ENCODE measurements around the gene MCAM. TPM values are rescaled to one million over a fixed set of nuclear protein-coding genes. Genes with fewer than 3 reads are reported as not detected.

The MCAM gene
- total and polyA plus RNA-seq, 10 of the 15 experiments (the other 5 are each of a cell fraction or from before 2014, with no cell fraction given), result 3.1 to 19.7 (median 9.3) TPM

DNA sequence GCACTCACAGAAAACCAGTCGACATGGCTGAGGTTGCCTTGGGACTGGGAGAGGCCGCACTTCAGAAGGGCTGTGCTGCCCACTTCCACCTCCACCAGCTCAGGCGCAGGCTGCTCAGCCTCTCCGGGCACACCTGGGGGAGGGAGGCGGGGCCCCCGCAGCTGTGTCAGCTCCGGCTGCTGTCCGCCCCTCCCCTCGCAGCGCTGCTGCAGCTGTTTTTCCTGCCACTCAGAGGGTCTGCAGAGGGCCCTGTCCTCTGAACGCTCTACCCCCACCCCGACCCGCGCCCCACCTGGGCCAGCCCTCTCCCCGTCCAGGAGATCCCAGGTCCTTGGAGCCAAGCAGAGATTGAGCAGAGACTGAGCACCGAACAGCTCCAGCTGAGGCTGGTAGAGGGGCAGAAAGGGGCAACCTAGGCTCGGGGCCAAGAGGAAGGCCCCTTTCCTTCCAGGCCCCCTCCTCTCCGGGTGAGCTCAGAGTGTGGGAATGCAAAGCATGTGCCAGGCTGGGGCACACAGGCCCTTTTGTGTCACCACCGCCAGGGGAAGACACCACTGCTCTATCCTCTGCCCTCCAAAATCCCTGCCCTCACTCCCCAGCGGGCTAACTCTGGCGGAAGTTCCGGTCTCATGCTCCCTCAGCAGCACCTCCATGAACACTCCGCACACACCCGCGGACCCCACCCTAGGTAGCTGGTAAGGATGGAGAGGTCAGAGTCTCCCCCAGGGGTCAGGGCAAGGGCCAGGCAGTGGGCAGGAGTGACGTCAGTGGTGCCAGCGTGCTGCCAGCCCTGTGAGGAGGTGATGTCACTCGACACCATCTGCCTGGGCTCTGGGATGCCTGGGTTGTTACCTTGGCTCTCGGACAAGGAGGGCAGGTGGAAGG, 1.6 kb downstream of the MCAM start:
- Histone ChIP-seq H4K20me1 (ENCODE audit: control insufficient read depth, insufficient read depth) (no peaks in the 10 kb centered on the region), H3K4me2 (ENCODE audit: control insufficient read depth, insufficient read depth) (peak overlapping the region; percentile 87), H3K9me3 (replicated peaks; ENCODE audit: control insufficient read depth, insufficient read depth, low read length) (no peaks in the 10 kb centered on the region), H3K27ac (ENCODE audit: control insufficient read depth, insufficient read depth) (no peak overlapping the region), H3K36me3 (ENCODE audit: control insufficient read depth in 2 of 2, insufficient read depth in 2 of 2, low read length in 1 of 2) (peaks cover 0 to 6% of the 10 kb centered on the region in 2 experiments; a peak in 1 of 4 replicates), H3K4me1 (ENCODE audit: control insufficient read depth, insufficient read depth, low read length) (peaks cover 35% of the 10 kb centered on the region), H3K79me2 (ENCODE audit: control insufficient read depth, insufficient read depth, low read length) (no peaks in the 10 kb centered on the region), H3K27me3 (replicated peaks in 1 of 2; ENCODE audit: control insufficient read depth in 2 of 2, insufficient read depth in 2 of 2, low read length in 1 of 2) (peaks cover 1 to 15% of the 10 kb centered on the region in 2 experiments; a peak in 3 of 4 replicates), H3K4me3 (peak overlapping the region; percentile 57), H2AFZ (ENCODE audit: control insufficient read depth, low read depth, low read length) (peak overlapping the region; percentile 61), H3K9ac (ENCODE audit: control insufficient read depth, insufficient read depth, low read length) (peak overlapping the region; percentile 34; the same call in 1 of the 2 replicates)
- in situ Hi-C loops (cut with MboI), result no loop called here
- ChIA-PET POLR2A (interaction anchor here (0.6 to 1.2 kb wide), 2 partner anchors 11 to 23 kb away, joined by 3 to 5 read pairs; no protein-coding TSS in a partner anchor), SMC1A (ENCODE audit: uncharacterized antibody, unreplicated experiment) (interaction anchor here (0.5 to 1.6 kb wide), 5 partner anchors 8 to 52 kb away, joined by 3 read pairs; no protein-coding TSS in a partner anchor), CTCF (interaction anchor here (0.8 to 2.8 kb wide), 4 partner anchors 8 to 23 kb away, joined by 4 to 11 read pairs (median 6); no protein-coding TSS in a partner anchor), RAD21 (ENCODE audit: unreplicated experiment) (interaction anchor here (0.6 to 2.1 kb wide), 5 partner anchors 7 to 146 kb away, joined by 3 to 4 read pairs (median 3); no protein-coding TSS in a partner anchor)
- WGBS (ENCODE audit: insufficient coverage, insufficient replicate concordance, low lambda C conversion rate, missing lambda C conversion rate), result 10% methylated on average over 29 of the region's 29 CpGs
- no TSS peak for BruUV-seq (replicated peaks)
- ATAC-seq (peak; percentile 61), FAIRE-seq (no peak), DNase-seq (ENCODE audit: low read depth, low spot score) (no peak)
- intact Hi-C loops (cut with micrococcal nuclease; ENCODE audit: unreplicated experiment), result no loop called here
- TF ChIP-seq PKNOX1 (IDR thresholded peaks at IDR 0.05) (peak; percentile 22; the same call in 1 of the 2 replicates), CTCF (IDR thresholded peaks at IDR 0.05 in 2 of 3, conservative IDR thresholded peaks at IDR 0.05 in 1 of 3; ENCODE audit: control insufficient read depth in 2 of 3, extremely low read depth in 1 of 3, insufficient read depth in 1 of 3, low read depth in 3 of 3, low read length in 3 of 3) (0 out of 6 replicates have a peak, but pooled peaks of 2 of the 3 experiments have one; percentile 0 to 5), ZBTB40 (IDR thresholded peaks at IDR 0.05; ENCODE audit: borderline replicate concordance) (peak; percentile 46; the same call in 1 of the 2 replicates), EED (IDR thresholded peaks at IDR 0.05; ENCODE audit: low read depth) (no peak), ATF7 (IDR thresholded peaks at IDR 0.05; ENCODE audit: low read depth) (peak; percentile 65), SREBF1 (IDR thresholded peaks at IDR 0.05; ENCODE audit: low read length) (no peak), NR2F1 (conservative IDR thresholded peaks at IDR 0.05) (peak; percentile 81), TAF1 (IDR thresholded peaks at IDR 0.05; ENCODE audit: borderline replicate concordance, low read depth, low read length) (no peak), ESRRA (IDR thresholded peaks at IDR 0.05; ENCODE audit: low read length) (no peak), TCF3 (IDR thresholded peaks at IDR 0.05; ENCODE audit: borderline replicate concordance, insufficient read depth, low read depth, low read length) (peak; percentile 66; the same call in 1 of the 2 replicates)
- TF ChIP-seq, protein P1, sequence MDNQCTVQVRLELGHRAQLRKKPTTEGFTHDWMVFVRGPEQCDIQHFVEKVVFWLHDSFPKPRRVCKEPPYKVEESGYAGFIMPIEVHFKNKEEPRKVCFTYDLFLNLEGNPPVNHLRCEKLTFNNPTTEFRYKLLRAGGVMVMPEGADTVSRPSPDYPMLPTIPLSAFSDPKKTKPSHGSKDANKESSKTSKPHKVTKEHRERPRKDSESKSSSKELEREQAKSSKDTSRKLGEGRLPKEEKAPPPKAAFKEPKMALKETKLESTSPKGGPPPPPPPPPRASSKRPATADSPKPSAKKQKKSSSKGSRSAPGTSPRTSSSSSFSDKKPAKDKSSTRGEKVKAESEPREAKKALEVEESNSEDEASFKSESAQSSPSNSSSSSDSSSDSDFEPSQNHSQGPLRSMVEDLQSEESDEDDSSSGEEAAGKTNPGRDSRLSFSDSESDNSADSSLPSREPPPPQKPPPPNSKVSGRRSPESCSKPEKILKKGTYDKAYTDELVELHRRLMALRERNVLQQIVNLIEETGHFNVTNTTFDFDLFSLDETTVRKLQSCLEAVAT (IDR thresholded peaks at IDR 0.05), result no peak

All from GM12878 (cell line).